Spleen (tissue), 11 donors: ENCODE data around the gene TRIM65. TPM values are rescaled to one million over a fixed set of nuclear protein-coding genes. Genes with fewer than 3 reads are reported as not detected.

Experiments
- DNase-seq: peaks from one replicate; pipeline ENCODE4 v3.0.0-alpha.2; 2020
- H3K27ac ChIP-seq, 8 donors: fragments of 200-600 bp; sonication (generic) in 7 of 8; 1 replicate in 4 of 8; 2 replicates in 4 of 8; pipeline versions ENCODE4 v1.5.0 to v1.8.0; 2016 to 2021; ENCODE audit warnings: inconsistent platforms in 4 of 8, mild to moderate bottlenecking in 4 of 8, moderate library complexity in 1 of 8
- H3K27me3 ChIP-seq, 7 donors: fragments of 200-600 bp; sonication (generic) in 6 of 7; replicated peaks in 1 of 7; 1 replicate in 4 of 7; 2 replicates in 3 of 7; pipeline versions ENCODE4 v1.5.0 to v1.8.0; 2016 to 2021; ENCODE audit warnings: inconsistent platforms in 3 of 7, mild to moderate bottlenecking in 1 of 7
- H3K36me3 ChIP-seq, 6 donors: fragments of 200-600 bp; sonication (generic) in 5 of 6; 1 replicate in 4 of 6; 2 replicates in 2 of 6; pipeline versions ENCODE4 v1.5.0 to v1.8.0; 2016 to 2021; ENCODE audit warnings: inconsistent platforms in 2 of 6
- H3K4me1 ChIP-seq, 6 donors: fragments of 200-600 bp; sonication (generic) in 5 of 6; 1 replicate in 3 of 6; 2 replicates in 3 of 6; pipeline versions ENCODE4 v1.5.0 to v1.8.0; 2016 to 2021; ENCODE audit warnings: inconsistent platforms in 3 of 6
- H3K4me3 ChIP-seq, 8 donors: fragments of 200-600 bp; sonication (generic) in 7 of 8; 1 replicate in 4 of 8; 2 replicates in 4 of 8; pipeline versions ENCODE4 v1.5.0 to v1.8.0; 2016 to 2021; ENCODE audit warnings: inconsistent platforms in 4 of 8, mild to moderate bottlenecking in 4 of 8, moderate library complexity in 2 of 8
- H3K9me3 ChIP-seq, 8 donors: fragments of 200-600 bp; sonication (generic) in 7 of 8; 1 replicate in 4 of 8; 2 replicates in 4 of 8; pipeline versions ENCODE4 v1.5.0 to v1.8.0; 2016 to 2021; ENCODE audit warnings: inconsistent platforms in 4 of 8
- CTCF ChIP-seq, 11 experiments: fragments of 200-600 bp in 7 of 11; fragments of 450-650 bp in 4 of 11; sonication (generic) in 4 of 11; IDR thresholded peaks in 8 of 11; conservative IDR thresholded peaks in 3 of 11; 1 replicate in 7 of 11; 2 replicates in 4 of 11; pipeline versions ENCODE4 v1.4.0 to v1.8.0; 2016 to 2021; ENCODE audit warnings: antibody characterized with exemption in 11 of 11, inconsistent platforms in 4 of 11, mild to moderate bottlenecking in 1 of 11
- POLR2A ChIP-seq, 3 donors: fragments of 450-650 bp; IDR thresholded peaks; one replicate each; pipeline ENCODE4 v1.5.1; 2017; ENCODE audit warnings: antibody characterized with exemption in 3 of 3, mild to moderate bottlenecking in 1 of 3
- POLR2AphosphoS5 ChIP-seq, 3 donors: sonication (generic); formaldehyde crosslinking; IDR thresholded peaks; one replicate each; pipeline ENCODE4 v1.5.1; 2017; ENCODE audit warnings: antibody characterized with exemption in 3 of 3
- WGBS, 5 donors: extraction: QIAGEN DNeasy Blood & Tissue Kit in 3 of 5; methylation state at CpG; one replicate each; pipeline versions ENCODE4 v1.1.5 to v1.1.7; 2013 to 2018; 5-methylcytosine and 5-hydroxymethylcytosine counted together
- intact Hi-C: fragments of 100-400 bp; cut with DNase I; formaldehyde crosslinking; loops from one replicate; pipeline ENCODE4 v1.15.0; 2023; ENCODE audit warnings: low total_unique reads
- polyA plus RNA-seq, 3 donors: library from polyadenylated mRNA; stranded (reverse); fragments of 200-250 nt; gene quantifications; one replicate each; pipeline ENCODE4 v1.2.1, GENCODE V29; 2013
- total RNA-seq, 7 donors: library from RNA; depleted of rRNA in 3 of 7; stranded (reverse); fragments of >200 nt in 3 of 7; fragmentation: NEBNext Ultra II Directional in 4 of 7; extraction: Animal tissue kit (Norgen Biotek cat#: 25700) in 4 of 7; gene quantifications; one replicate each; pipeline versions ENCODE4 v1.1.0 to v1.2.1, GENCODE V29; 2016 to 2021
- donor health status: healthy with polysubstance abuse.
- donor health status: DM: no; HTN: no; CAD: no; lungs with moderate emphysema.
- donor health status: DM: no; HTN: no; CAD: no.
- donor health status: Bipolar disorder and iron deficiency.
- donor health status: healthy.
- donor health status: DM: no; HTN: no; CAD: no.
- donor health status: DM: yes; HTN: yes; CAD: no.

TRIM65 gene
- total and polyA plus RNA-seq, 10 donors, result 9.0 to 28.2 (median 22.8) TPM

GRCh38 chr17:75843577-75844529, 52.9 kb downstream of the TRIM65 start, which contains the start of gene UNC13D:
TSS of gene UNC13D (minus strand) at chr17:75844404. CDS start at chr17:75844337, 67 bp downstream.
- no peaks in the 10 kb centered on the region for H3K27me3 ChIP-seq
- peak; percentile 95 for DNase-seq
- peaks cover 51 to 100% (median 78%) of the 10 kb centered on the region in 6 donors for H3K4me1 ChIP-seq
- peak within 1 kb of the TSS; percentile 57 to 98 (median 96) for H3K27ac ChIP-seq
- intact Hi-C loops, result no loop called here
- H3K36me3 ChIP-seq, result peaks cover 2 to 76% (median 57%) of the 10 kb centered on the region in 6 donors
- no peaks in the 10 kb centered on the region for H3K9me3 ChIP-seq
- H3K4me3 ChIP-seq, result peak within 1 kb of the TSS; percentile 35 to 80 (median 58)
- no peak for TF ChIP-seq POLR2A (IDR thresholded peaks at IDR 0.05)
- TF ChIP-seq CTCF (IDR thresholded peaks at IDR 0.05 in 8 of 11, conservative IDR thresholded peaks at IDR 0.05 in 3 of 11), result no peak
- peak; percentile 90 to 91 (median 91) for TF ChIP-seq POLR2AphosphoS5 (IDR thresholded peaks at IDR 0.05)
- WGBS, 5 donors, result 6 to 13% (median 9%) methylated on average over 18 to 35 of the region's 35 CpGs

GRCh38 chr17:75842963-75843576, 53.7 kb downstream of the TRIM65 start:
- TF ChIP-seq POLR2AphosphoS5 (IDR thresholded peaks at IDR 0.05), result no peak
- TF ChIP-seq POLR2A (IDR thresholded peaks at IDR 0.05), result no peak
- TF ChIP-seq CTCF (IDR thresholded peaks at IDR 0.05 in 8 of 11, conservative IDR thresholded peaks at IDR 0.05 in 3 of 11), result peak in 1 of 11 experiments; percentile 15
- Histone ChIP-seq H3K4me3 (peak overlapping the region; percentile 35 to 80 (median 58)), H3K27ac (peak overlapping the region; percentile 57 to 98 (median 96)), H3K36me3 (peaks cover 2 to 76% (median 55%) of the 10 kb centered on the region in 6 donors), H3K27me3 (no peaks in the 10 kb centered on the region), H3K4me1 (peaks cover 45 to 100% (median 76%) of the 10 kb centered on the region in 6 donors), H3K9me3 (no peaks in the 10 kb centered on the region)
- DNase-seq, result peak; percentile 85
- intact Hi-C loops, result no loop called here
- 0 to 60% (median 37%) methylated on average over 1 to 22 of the region's 22 CpGs for WGBS, 5 donors

- Histone ChIP-seq H3K36me3 (peaks cover 2 to 76% (median 51%) of the 10 kb centered on the region in 6 donors), H3K27me3 (no peaks in the 10 kb centered on the region), H3K4me3 (peak overlapping the region in 4 of 8 donors; percentile 54 to 80 (median 60)), H3K4me1 (peaks cover 39 to 100% (median 74%) of the 10 kb centered on the region in 6 donors), H3K27ac (peak overlapping the region in 6 of 8 donors; percentile 92 to 98 (median 96)), H3K9me3 (no peaks in the 10 kb centered on the region)
- intact Hi-C loops, result no loop called here
- no peak for TF ChIP-seq CTCF (IDR thresholded peaks at IDR 0.05 in 8 of 11, conservative IDR thresholded peaks at IDR 0.05 in 3 of 11)
- TF ChIP-seq POLR2AphosphoS5 (IDR thresholded peaks at IDR 0.05), result no peak
- no peak for TF ChIP-seq POLR2A (IDR thresholded peaks at IDR 0.05)
- peak; percentile 78 for DNase-seq
- 87 to 92% (median 89%) methylated on average over 13 to 18 of the region's 18 CpGs for WGBS, 5 donors
Observed at GRCh38 chr17:75842411-75842810, 54.3 kb downstream of the TRIM65 start.
